ENCODE data around the gene MMP27. TPM values are rescaled to one million over a fixed set of nuclear protein-coding genes. Genes with fewer than 3 reads are reported as not detected.

The MMP27 gene
- total RNA-seq, 4 donors from 2014 or later = 0.65 TPM; not detected in 3

DNA sequence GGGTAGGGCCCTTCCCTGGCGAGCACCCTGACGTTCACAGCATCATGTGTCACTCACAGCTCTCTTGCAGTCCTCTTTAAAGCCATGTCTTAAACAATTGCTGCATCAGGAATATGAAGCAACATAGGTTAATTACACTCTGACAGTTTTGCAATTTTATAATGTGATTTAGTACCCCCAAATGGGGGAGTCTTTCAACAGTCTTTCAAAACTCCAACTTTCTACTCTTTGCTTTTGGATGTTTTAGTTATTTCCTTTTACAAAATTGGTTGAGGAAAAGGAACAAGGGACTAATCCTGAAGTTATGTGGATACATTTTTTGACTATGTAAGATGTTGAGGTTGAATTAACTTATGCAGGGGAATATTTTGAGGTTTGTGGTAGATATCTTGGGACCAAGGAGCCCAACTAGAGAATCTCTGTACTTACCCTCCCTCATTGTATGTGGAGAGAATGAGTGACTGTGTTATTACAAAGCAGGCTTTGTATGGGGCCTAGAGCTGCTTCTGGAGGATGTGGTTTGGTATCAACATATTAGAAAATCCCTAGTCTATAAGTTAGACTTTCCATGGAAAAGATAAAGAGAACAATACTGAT, 19.4 kb upstream of the MMP27 start, which contains the start of gene MMP8:
MMP8 (minus strand) TSS at position 51 of the 597 bp plus-strand sequence. CDS start 99 bp downstream, outside the sequence.
- 47% methylated on average over 2 of the region's 2 CpGs for WGBS
- Histone ChIP-seq H3K4me3 (no peak within 1 kb of the TSS), H3K4me1 (no peaks in the 10 kb centered on the region), H3K9me3 (no peaks in the 10 kb centered on the region), H3K27me3 (no peaks in the 10 kb centered on the region), H3K27ac (no peak within 1 kb of the TSS), H3K36me3 (no peaks in the 10 kb centered on the region)
- TF ChIP-seq POLR2AphosphoS5 (IDR thresholded peaks at IDR 0.05) (no peak), POLR2A (IDR thresholded peaks at IDR 0.05) (no peak), EP300 (IDR thresholded peaks at IDR 0.05) (no peak)
- TF ChIP-seq, protein P1, sequence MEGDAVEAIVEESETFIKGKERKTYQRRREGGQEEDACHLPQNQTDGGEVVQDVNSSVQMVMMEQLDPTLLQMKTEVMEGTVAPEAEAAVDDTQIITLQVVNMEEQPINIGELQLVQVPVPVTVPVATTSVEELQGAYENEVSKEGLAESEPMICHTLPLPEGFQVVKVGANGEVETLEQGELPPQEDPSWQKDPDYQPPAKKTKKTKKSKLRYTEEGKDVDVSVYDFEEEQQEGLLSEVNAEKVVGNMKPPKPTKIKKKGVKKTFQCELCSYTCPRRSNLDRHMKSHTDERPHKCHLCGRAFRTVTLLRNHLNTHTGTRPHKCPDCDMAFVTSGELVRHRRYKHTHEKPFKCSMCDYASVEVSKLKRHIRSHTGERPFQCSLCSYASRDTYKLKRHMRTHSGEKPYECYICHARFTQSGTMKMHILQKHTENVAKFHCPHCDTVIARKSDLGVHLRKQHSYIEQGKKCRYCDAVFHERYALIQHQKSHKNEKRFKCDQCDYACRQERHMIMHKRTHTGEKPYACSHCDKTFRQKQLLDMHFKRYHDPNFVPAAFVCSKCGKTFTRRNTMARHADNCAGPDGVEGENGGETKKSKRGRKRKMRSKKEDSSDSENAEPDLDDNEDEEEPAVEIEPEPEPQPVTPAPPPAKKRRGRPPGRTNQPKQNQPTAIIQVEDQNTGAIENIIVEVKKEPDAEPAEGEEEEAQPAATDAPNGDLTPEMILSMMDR (IDR thresholded peaks at IDR 0.05) = no peak
- DNase-seq (ENCODE audit: low spot score in 2 of 2) = no peak

- H3K9me3 ChIP-seq = no peaks in the 10 kb centered on the region
- H3K27ac ChIP-seq = no peak overlapping the region
- H3K4me1 ChIP-seq = no peaks in the 10 kb centered on the region
- TF ChIP-seq, protein P1 (IDR thresholded peaks at IDR 0.05) = no peak
- TF ChIP-seq EP300 (IDR thresholded peaks at IDR 0.05) (no peak), POLR2A (IDR thresholded peaks at IDR 0.05) (no peak), POLR2AphosphoS5 (IDR thresholded peaks at IDR 0.05) (no peak)
- peaks cover 4% of the 10 kb centered on the region for H3K27me3 ChIP-seq
- H3K4me3 ChIP-seq = no peak overlapping the region
- no peak for DNase-seq (ENCODE audit: low spot score in 2 of 2)
- no peaks in the 10 kb centered on the region for H3K36me3 ChIP-seq
These were observed 17.3 kb upstream of the MMP27 start for GRCh38 chr11:102722821-102723220.

- WGBS = 46% methylated on average over 4 of the region's 4 CpGs
- Histone ChIP-seq H3K4me1 (no peaks in the 10 kb centered on the region), H3K27me3 (peaks cover 4% of the 10 kb centered on the region), H3K4me3 (no peak overlapping the region), H3K36me3 (no peaks in the 10 kb centered on the region), H3K27ac (no peak overlapping the region), H3K9me3 (no peaks in the 10 kb centered on the region)
- DNase-seq (ENCODE audit: low spot score in 2 of 2) = no peak
- no peak for TF ChIP-seq EP300 (IDR thresholded peaks at IDR 0.05)
- TF ChIP-seq, protein P1 (IDR thresholded peaks at IDR 0.05) = no peak
- TF ChIP-seq POLR2A (IDR thresholded peaks at IDR 0.05) = no peak
- TF ChIP-seq POLR2AphosphoS5 (IDR thresholded peaks at IDR 0.05) = no peak
These were observed 14.2 kb upstream of the MMP27 start for GRCh38 chr11:102719620-102720277.

DNA sequence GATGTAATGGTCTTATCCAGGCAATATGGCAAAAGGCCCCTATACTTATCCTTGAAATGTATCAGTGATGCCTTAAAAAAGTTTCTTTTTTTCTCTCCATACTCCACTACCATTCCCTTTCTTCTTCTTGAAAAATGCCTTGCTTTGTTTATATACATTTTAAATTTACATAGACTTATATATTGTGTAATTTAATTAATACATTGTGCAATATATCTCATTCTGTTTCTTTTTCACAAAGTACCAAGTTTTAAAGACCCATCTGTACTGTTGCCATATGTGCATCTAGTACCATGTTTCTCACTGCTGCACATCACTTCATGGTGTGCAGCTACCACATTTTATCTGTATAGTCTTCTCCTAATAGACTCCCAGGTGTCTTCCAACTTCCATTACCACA, 11.7 kb upstream of the MMP27 start:
- H3K36me3 ChIP-seq = no peaks in the 10 kb centered on the region
- H3K27me3 ChIP-seq = peaks cover 4% of the 10 kb centered on the region
- DNase-seq (ENCODE audit: low spot score in 2 of 2) = no peak
- no peak overlapping the region for H3K4me3 ChIP-seq
- H3K9me3 ChIP-seq = no peaks in the 10 kb centered on the region
- no peak overlapping the region for H3K27ac ChIP-seq
- no peaks in the 10 kb centered on the region for H3K4me1 ChIP-seq
- no peak for TF ChIP-seq EP300 (IDR thresholded peaks at IDR 0.05)
- no peak for TF ChIP-seq POLR2AphosphoS5 (IDR thresholded peaks at IDR 0.05)
- TF ChIP-seq POLR2A (IDR thresholded peaks at IDR 0.05) = no peak
- TF ChIP-seq, protein P1 (IDR thresholded peaks at IDR 0.05) = no peak

DNA sequence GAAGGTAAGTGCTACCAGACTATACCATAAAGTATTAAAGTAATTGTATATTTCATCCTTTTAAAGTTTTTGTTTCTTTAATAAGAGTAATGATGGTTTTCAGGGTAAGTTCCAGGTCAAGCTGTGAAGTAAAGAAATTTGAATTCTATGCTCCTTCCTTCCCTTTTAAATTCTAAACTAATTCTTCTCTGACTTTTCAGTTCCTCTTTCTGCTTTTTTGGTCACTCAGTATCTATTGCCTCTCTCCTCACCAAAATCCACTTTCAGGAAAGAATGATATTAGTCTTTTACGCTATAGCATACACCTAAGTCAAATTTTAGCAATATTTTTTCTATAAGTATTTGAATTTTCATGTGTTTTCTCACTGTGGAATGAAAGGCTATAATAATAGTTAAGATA, 11.0 kb upstream of the MMP27 start:
- TF ChIP-seq, protein P1 (IDR thresholded peaks at IDR 0.05) = no peak
- TF ChIP-seq POLR2AphosphoS5 (IDR thresholded peaks at IDR 0.05) (no peak), POLR2A (IDR thresholded peaks at IDR 0.05) (no peak), EP300 (IDR thresholded peaks at IDR 0.05) (no peak)
- 84% methylated on average over 1 of the region's 1 CpG for WGBS

More for the DNA sequence above, 11.0 kb upstream of the MMP27 start:
- no peak overlapping the region for H3K4me3 ChIP-seq
- no peak for DNase-seq (ENCODE audit: low spot score in 2 of 2)
- no peaks in the 10 kb centered on the region for H3K9me3 ChIP-seq
- no peaks in the 10 kb centered on the region for H3K36me3 ChIP-seq
- no peaks in the 10 kb centered on the region for H3K4me1 ChIP-seq
- H3K27ac ChIP-seq = no peak overlapping the region
- H3K27me3 ChIP-seq = peaks cover 4% of the 10 kb centered on the region
